Brain microvascular endothelial cell (primary cell): ENCODE data around the gene LRCH4.
A peak's percentile ranks its signal among the peaks of the same experiment; 100 is the strongest.

Experiments
- DNase-seq: peaks from one replicate; pipeline ENCODE4 v3.0.0-alpha.2; 2020
- H3K27ac ChIP-seq: fragments of 250-450 bp; sonication (Bioruptor Pico); 2 replicates; pipeline ENCODE4 v1.5.1; 2020; ENCODE audit warnings: mild to moderate bottlenecking, moderate library complexity
- H3K27me3 ChIP-seq: fragments of 250-450 bp; sonication (Bioruptor Pico); replicated peaks from 2 replicates; pipeline ENCODE4 v1.5.1; 2020; ENCODE audit warnings: mild to moderate bottlenecking
- H3K36me3 ChIP-seq: fragments of 250-450 bp; sonication (Bioruptor Pico); replicated peaks from 2 replicates; pipeline ENCODE4 v1.5.1; 2020; ENCODE audit warnings: mild to moderate bottlenecking
- H3K4me3 ChIP-seq: 2 replicates; pipeline ENCODE4 v1.5.1; 2011; ENCODE audit warnings: low read depth, mild to moderate bottlenecking, control low read depth, low read length, moderate library complexity
- CTCF ChIP-seq: IDR thresholded peaks from 2 replicates; pipeline ENCODE4 v1.5.1; 2011; ENCODE audit warnings: low read depth, mild to moderate bottlenecking, moderate library complexity, low read length, control low read depth, inconsistent platforms; ENCODE audit errors: missing control alignments
- in situ Hi-C: cut with HindIII; loops from 2 replicates; pipeline ENCODE4 v1.10.0; 2017; ENCODE audit warnings: low sequenced_read_pairs, low pct_ligation_motif_present

The LRCH4 gene

GRCh38 chr7:100572949-100573675 is 12.8 kb downstream of the LRCH4 start:
- no peak overlapping the region for H3K4me3 ChIP-seq
- in situ Hi-C loops = no loop called here
- no peak for TF ChIP-seq CTCF
- H3K27ac ChIP-seq = no peak overlapping the region
- no peaks in the 10 kb centered on the region for H3K27me3 ChIP-seq
- H3K36me3 ChIP-seq = peaks cover 42% of the 10 kb centered on the region
- no peak for DNase-seq

- Histone ChIP-seq H3K4me3 (no peak overlapping the region), H3K27me3 (no peaks in the 10 kb centered on the region), H3K27ac (no peak overlapping the region), H3K36me3 (peaks cover 35% of the 10 kb centered on the region)
- no peak for DNase-seq
- TF ChIP-seq CTCF = no peak
- in situ Hi-C loops = no loop called here
Measured at GRCh38 chr7:100572281-100572948, 13.5 kb downstream of the LRCH4 start.

GRCh38 chr7:100571829-100572116 is 14.2 kb downstream of the LRCH4 start:
- TF ChIP-seq CTCF = no peak

GRCh38 chr7:100570954-100571828 is 14.7 kb downstream of the LRCH4 start:
- no peak overlapping the region for H3K27ac ChIP-seq
- no peak overlapping the region for H3K4me3 ChIP-seq
- no peak for TF ChIP-seq CTCF
- H3K27me3 ChIP-seq = no peaks in the 10 kb centered on the region
- in situ Hi-C loops = no loop called here
- peaks cover 24% of the 10 kb centered on the region for H3K36me3 ChIP-seq
- no peak for DNase-seq

More at GRCh38 chr7:100571829-100572116, 14.2 kb downstream of the LRCH4 start:
- no peak overlapping the region for H3K4me3 ChIP-seq
- peaks cover 30% of the 10 kb centered on the region for H3K36me3 ChIP-seq
- H3K27ac ChIP-seq = no peak overlapping the region
- H3K27me3 ChIP-seq = no peaks in the 10 kb centered on the region
- in situ Hi-C loops = no loop called here
- DNase-seq = no peak

GRCh38 chr7:100568896-100569844 is 16.8 kb downstream of the LRCH4 start:
- DNase-seq = no peak
- Histone ChIP-seq H3K4me3 (peak overlapping the region; percentile 32), H3K27me3 (no peaks in the 10 kb centered on the region), H3K36me3 (peaks cover 7% of the 10 kb centered on the region), H3K27ac (no peak overlapping the region)
- TF ChIP-seq CTCF = peak; percentile 64
- in situ Hi-C loops = no loop called here
